Heart left ventricle (tissue), 16 donors: ENCODE data around the gene SPRR1B. TPM values are rescaled to one million over a fixed set of nuclear protein-coding genes. Genes with fewer than 3 reads are reported as not detected.

Experiments
- ATAC-seq, 4 donors: fragments of 200-7000 bp; cut with Tn5 transposase; one replicate each; pipeline ENCODE4 v1.9.1; 2020 to 2022; ENCODE audit warnings: moderate library complexity in 4 of 4, mild to moderate bottlenecking in 3 of 4, moderate number of reproducible peaks in 1 of 4
- DNase-seq, 5 donors: peaks; one replicate each; pipeline ENCODE4 v3.0.0-alpha.2; 2020
- H3K27ac ChIP-seq, 12 donors: fragments of 200-600 bp; sonication (generic) in 4 of 12; one replicate each; pipeline versions ENCODE4 v1.5.0 to v1.8.0; 2016 to 2022; ENCODE audit warnings: mild to moderate bottlenecking in 2 of 12
- H3K27me3 ChIP-seq, 9 donors: fragments of 200-600 bp; sonication (generic) in 2 of 9; one replicate each; pipeline versions ENCODE4 v1.5.1 to v1.8.0; 2016 to 2022; ENCODE audit warnings: mild to moderate bottlenecking in 3 of 9
- H3K36me3 ChIP-seq, 9 donors: fragments of 200-600 bp; sonication (generic) in 2 of 9; one replicate each; pipeline versions ENCODE4 v1.5.0 to v1.8.0; 2018 to 2022; ENCODE audit warnings: mild to moderate bottlenecking in 2 of 9
- H3K4me1 ChIP-seq, 12 donors: fragments of 200-600 bp; sonication (generic) in 4 of 12; one replicate each; pipeline versions ENCODE4 v1.5.0 to v1.8.0; 2016 to 2022; ENCODE audit warnings: mild to moderate bottlenecking in 3 of 12
- H3K4me3 ChIP-seq, 12 donors: fragments of 200-600 bp; sonication (generic) in 4 of 12; one replicate each; pipeline versions ENCODE4 v1.5.0 to v1.8.0; 2017 to 2022; ENCODE audit warnings: mild to moderate bottlenecking in 9 of 12, moderate library complexity in 4 of 12
- H3K9me3 ChIP-seq, 12 donors: fragments of 200-600 bp; sonication (generic) in 4 of 12; one replicate each; pipeline versions ENCODE4 v1.5.0 to v1.8.0; 2016 to 2022; ENCODE audit warnings: mild to moderate bottlenecking in 1 of 12
- POLR2A ChIP-seq, 2 donors: fragments of 450-650 bp; IDR thresholded peaks; one replicate each; pipeline ENCODE4 v1.6.1; 2017; ENCODE audit warnings: antibody characterized with exemption in 2 of 2, mild to moderate bottlenecking in 2 of 2, moderate library complexity in 2 of 2
- WGBS, 4 donors: extraction: QIAGEN DNeasy Blood & Tissue Kit in 2 of 4; methylation state at CpG; one replicate each; pipeline versions ENCODE4 v1.1.5 to v1.1.7; 2013 to 2018; 5-methylcytosine and 5-hydroxymethylcytosine counted together
- intact Hi-C, 10 donors: fragments of 100-400 bp; cut with DNase I; formaldehyde crosslinking; loops; one replicate each; pipeline versions ENCODE4 v1.11.1 to v1.14.2; 2022
- polyA plus RNA-seq, 2 donors: library from polyadenylated mRNA; stranded (reverse); fragments of 200-250 nt; gene quantifications; one replicate each; pipeline ENCODE4 v1.2.3, GENCODE V29; 2013
- total RNA-seq, 9 donors: library from RNA; depleted of rRNA in 2 of 9; stranded (reverse); fragments of >200 nt in 2 of 9; fragmentation: NEBNext Ultra II Directional in 3 of 9; extraction: Animal tissue kit (Norgen Biotek cat#: 25700) in 3 of 9; gene quantifications; one replicate each; pipeline versions ENCODE4 v1.1.0 to v1.2.4, GENCODE V29; 2016 to 2023
- TF ChIP-seq, protein P1 (sequence below), 12 donors: fragments of 200-600 bp; sonication (generic) in 4 of 12; IDR thresholded peaks; one replicate each; pipeline versions ENCODE4 v1.5.0 to v1.8.0; 2018 to 2022; ENCODE audit warnings: antibody characterized with exemption in 12 of 12, mild to moderate bottlenecking in 5 of 12
- donor health status: ischemic (EF 13 %, LVEDD 7.1; RV severe dilation, severe dysfunction).
- donor health status: healthy with polysubstance abuse.
- donor health status: DM: no; HTN: yes; CAD: no.
- donor health status: DM: no; HTN: no; CAD: no.
- donor health status: ischemic (EF 25% LVEDD 6.9; RV normal size, moderate dysfunction).
- donor health status: ischemic (EF 25% LVEDD 5.7; RV mildly dilated, moderate dysfunction).
- donor health status: healthy.
- donor health status: DM: yes; HTN: yes; CAD: no.
- donor health status: ischemic (EF 35%, LVEDD 5.7; RV mildly dilated, moderate dysfunction).
- donor health status: nonischemic (EF 11% LVEDD 7.7; RV severe dilation, severe dysfunction).
- donor health status: DM: yes; HTN: yes; CAD: no.
- donor health status: PGD.
- donor health status: ischemic (EF 29% LVEDD 5.4; RV normal size, mild dysfunction).
- donor health status: nonischemic (EF 23%, LVEDD 6.1; RV moderate dilation, normal function).

Gene SPRR1B
- total and polyA plus RNA-seq, 11 donors: not detected

DNA sequence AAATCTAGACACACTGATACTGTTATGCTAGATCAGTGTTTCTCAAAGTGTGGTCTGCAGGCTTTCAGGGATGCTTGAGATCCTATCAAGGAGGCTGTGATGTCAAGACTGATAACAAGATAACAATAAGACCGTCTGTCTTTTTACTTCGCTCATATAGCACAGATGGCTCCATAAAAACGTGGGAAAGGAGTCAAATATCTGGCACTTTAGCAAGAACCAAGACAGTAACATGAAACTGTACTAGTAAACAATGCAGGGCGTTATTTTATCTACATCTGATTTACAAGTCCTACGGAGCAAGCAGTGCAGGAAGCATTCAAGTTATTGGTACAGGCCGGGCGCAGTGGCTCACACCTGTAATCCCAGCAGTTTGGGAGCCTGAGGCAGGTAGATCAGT lies 33.1 kb upstream of the SPRR1B start:
- no peaks in the 10 kb centered on the region for H3K4me1 ChIP-seq
- DNase-seq: no peak
- no peak overlapping the region for H3K4me3 ChIP-seq
- peaks cover 0 to 14% (median 0%) of the 10 kb centered on the region in 12 donors for H3K9me3 ChIP-seq
- no peak for ATAC-seq
- intact Hi-C loops: no loop called here
- H3K27ac ChIP-seq: no peak overlapping the region
- H3K36me3 ChIP-seq: no peaks in the 10 kb centered on the region
- peaks cover 0 to 6% (median 0%) of the 10 kb centered on the region in 9 donors for H3K27me3 ChIP-seq
- WGBS, 4 donors: 40 to 44% (median 43%) methylated on average over 7 of the region's 7 CpGs
- TF ChIP-seq, protein P1, sequence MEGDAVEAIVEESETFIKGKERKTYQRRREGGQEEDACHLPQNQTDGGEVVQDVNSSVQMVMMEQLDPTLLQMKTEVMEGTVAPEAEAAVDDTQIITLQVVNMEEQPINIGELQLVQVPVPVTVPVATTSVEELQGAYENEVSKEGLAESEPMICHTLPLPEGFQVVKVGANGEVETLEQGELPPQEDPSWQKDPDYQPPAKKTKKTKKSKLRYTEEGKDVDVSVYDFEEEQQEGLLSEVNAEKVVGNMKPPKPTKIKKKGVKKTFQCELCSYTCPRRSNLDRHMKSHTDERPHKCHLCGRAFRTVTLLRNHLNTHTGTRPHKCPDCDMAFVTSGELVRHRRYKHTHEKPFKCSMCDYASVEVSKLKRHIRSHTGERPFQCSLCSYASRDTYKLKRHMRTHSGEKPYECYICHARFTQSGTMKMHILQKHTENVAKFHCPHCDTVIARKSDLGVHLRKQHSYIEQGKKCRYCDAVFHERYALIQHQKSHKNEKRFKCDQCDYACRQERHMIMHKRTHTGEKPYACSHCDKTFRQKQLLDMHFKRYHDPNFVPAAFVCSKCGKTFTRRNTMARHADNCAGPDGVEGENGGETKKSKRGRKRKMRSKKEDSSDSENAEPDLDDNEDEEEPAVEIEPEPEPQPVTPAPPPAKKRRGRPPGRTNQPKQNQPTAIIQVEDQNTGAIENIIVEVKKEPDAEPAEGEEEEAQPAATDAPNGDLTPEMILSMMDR (IDR thresholded peaks at IDR 0.05): no peak
- TF ChIP-seq POLR2A (IDR thresholded peaks at IDR 0.05): no peak

DNA sequence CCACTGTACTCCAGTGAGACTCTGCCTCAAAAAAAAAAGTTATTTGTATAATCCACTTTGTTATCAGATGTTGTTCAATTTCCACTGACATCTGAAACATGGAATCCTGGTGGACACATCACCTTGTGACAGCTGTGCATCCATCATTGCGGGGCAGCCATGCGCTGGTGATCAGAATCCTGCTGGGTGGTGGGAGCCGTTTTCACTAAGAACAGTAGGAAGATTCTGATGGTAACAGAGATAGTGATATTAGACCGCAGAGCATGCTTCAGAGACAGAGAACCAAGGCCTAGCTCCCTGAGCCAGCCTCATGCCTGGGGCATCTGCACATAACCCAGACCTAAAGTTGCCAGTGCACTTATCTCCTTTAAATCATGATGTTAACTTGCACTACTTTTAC lies 32.5 kb upstream of the SPRR1B start:
- Histone ChIP-seq H3K4me1 (no peaks in the 10 kb centered on the region), H3K27me3 (peaks cover 0 to 6% (median 0%) of the 10 kb centered on the region in 9 donors), H3K27ac (no peak overlapping the region), H3K4me3 (no peak overlapping the region), H3K9me3 (peaks cover 0 to 14% (median 0%) of the 10 kb centered on the region in 12 donors), H3K36me3 (no peaks in the 10 kb centered on the region)
- TF ChIP-seq, protein P1 (IDR thresholded peaks at IDR 0.05): no peak
- no peak for TF ChIP-seq POLR2A (IDR thresholded peaks at IDR 0.05)
- DNase-seq: no peak
- intact Hi-C loops: no loop called here
- WGBS, 4 donors: 74 to 82% (median 79%) methylated on average over 4 of the region's 4 CpGs
- ATAC-seq: no peak

- Histone ChIP-seq H3K9me3 (peaks cover 0 to 9% (median 0%) of the 10 kb centered on the region in 12 donors), H3K27me3 (peaks cover 0 to 6% (median 0%) of the 10 kb centered on the region in 9 donors), H3K27ac (no peak overlapping the region), H3K36me3 (no peaks in the 10 kb centered on the region), H3K4me1 (no peaks in the 10 kb centered on the region), H3K4me3 (no peak overlapping the region)
- intact Hi-C loops: no loop called here
- ATAC-seq (no peak), DNase-seq (no peak)
- TF ChIP-seq POLR2A (IDR thresholded peaks at IDR 0.05): no peak
- TF ChIP-seq, protein P1 (IDR thresholded peaks at IDR 0.05): no peak
- 63 to 69% (median 68%) methylated on average over 6 of the region's 6 CpGs for WGBS, 4 donors
These were observed 31.2 kb upstream of the SPRR1B start for GRCh38 chr1:152999818-153000217.

- TF ChIP-seq, protein P1 (IDR thresholded peaks at IDR 0.05): no peak
- no peak for TF ChIP-seq POLR2A (IDR thresholded peaks at IDR 0.05)
- Histone ChIP-seq H3K4me1 (no peaks in the 10 kb centered on the region), H3K27ac (no peak overlapping the region), H3K4me3 (no peak overlapping the region), H3K9me3 (peaks cover 0 to 4% (median 0%) of the 10 kb centered on the region in 12 donors), H3K27me3 (peaks cover 0 to 6% (median 0%) of the 10 kb centered on the region in 9 donors), H3K36me3 (no peaks in the 10 kb centered on the region)
- WGBS, 4 donors: 81 to 88% (median 84%) methylated on average over 1 of the region's 1 CpG
- no peak for ATAC-seq
- intact Hi-C loops: no loop called here
- DNase-seq: no peak
These were observed 30.7 kb upstream of the SPRR1B start for GRCh38 chr1:153000294-153000693.
